Activated T-cell treated with anti-CD3 and anti-CD28 coated beads, Interleukin-2, amount 50 U/mL, for 72 hours (primary cell): ENCODE results near the gene CAV2. TPM values are rescaled to one million over a fixed set of nuclear protein-coding genes. Genes with fewer than 3 reads are reported as not detected.

Experiments used
- ATAC-seq, 2 donors: fragments of 150-1000 bp; cut with Tn5 transposase; replicated peaks in 1 of 2; 2 replicates each; pipeline ENCODE4 v1.10.0; 2021; ENCODE audit warnings: moderate library complexity in 2 of 2, mild to moderate bottlenecking in 1 of 2
- DNase-seq, 2 donors: peaks; one replicate each; pipeline ENCODE4 v3.0.0; 2021 to 2022; ENCODE audit warnings: mixed read lengths in 1 of 2
- H3K27ac Mint-ChIP-seq: one replicate; pipeline ENCODE4 v1.8.0; 2022; ENCODE audit warnings: mild to moderate bottlenecking, moderate library complexity, mixed read lengths
- H3K27me3 Mint-ChIP-seq: one replicate; pipeline ENCODE4 v1.8.0; 2022; ENCODE audit warnings: low read depth, mixed read lengths
- H3K36me3 Mint-ChIP-seq, 2 donors: one replicate each; pipeline ENCODE4 v1.8.0; 2022; ENCODE audit warnings: mixed read lengths in 2 of 2, mild to moderate bottlenecking in 1 of 2; ENCODE audit not compliant: insufficient read depth in 2 of 2
- H3K4me1 Mint-ChIP-seq: one replicate; pipeline ENCODE4 v1.8.0; 2022; ENCODE audit warnings: low read depth, mixed read lengths
- H3K4me3 Mint-ChIP-seq, 2 donors: one replicate each; pipeline ENCODE4 v1.8.0; 2022; ENCODE audit warnings: mild to moderate bottlenecking in 2 of 2, mixed read lengths in 2 of 2, moderate library complexity in 2 of 2
- H3K9me3 Mint-ChIP-seq, 2 donors: one replicate each; pipeline ENCODE4 v1.8.0; 2022; ENCODE audit warnings: mixed read lengths in 2 of 2
- total RNA-seq, 2 donors: library from RNA; stranded (reverse); gene quantifications; one replicate each; pipeline ENCODE4 v1.2.3, GENCODE V29; 2022

The CAV2 gene
- total RNA-seq, 2 donors from 2014 or later: not detected

GRCh38 chr7:116518961-116519360 lies 19.4 kb downstream of the CAV2 start:
- Mint-ChIP-seq H3K36me3 (no peaks in the 10 kb centered on the region), H3K9me3 (no peaks in the 10 kb centered on the region), H3K27ac (no peak overlapping the region), H3K4me1 (no peaks in the 10 kb centered on the region), H3K27me3 (peaks cover 59% of the 10 kb centered on the region), H3K4me3 (no peak overlapping the region)
- no peak for DNase-seq
- no peak for ATAC-seq

GRCh38 chr7:116521046-116521664 lies 21.6 kb downstream of the CAV2 start:
- Mint-ChIP-seq H3K36me3 (no peaks in the 10 kb centered on the region), H3K27me3 (peaks cover 63% of the 10 kb centered on the region), H3K9me3 (no peaks in the 10 kb centered on the region), H3K4me1 (peaks cover 15% of the 10 kb centered on the region), H3K27ac (no peak overlapping the region), H3K4me3 (no peak overlapping the region)
- ATAC-seq (no peak), DNase-seq (no peak)

DNA sequence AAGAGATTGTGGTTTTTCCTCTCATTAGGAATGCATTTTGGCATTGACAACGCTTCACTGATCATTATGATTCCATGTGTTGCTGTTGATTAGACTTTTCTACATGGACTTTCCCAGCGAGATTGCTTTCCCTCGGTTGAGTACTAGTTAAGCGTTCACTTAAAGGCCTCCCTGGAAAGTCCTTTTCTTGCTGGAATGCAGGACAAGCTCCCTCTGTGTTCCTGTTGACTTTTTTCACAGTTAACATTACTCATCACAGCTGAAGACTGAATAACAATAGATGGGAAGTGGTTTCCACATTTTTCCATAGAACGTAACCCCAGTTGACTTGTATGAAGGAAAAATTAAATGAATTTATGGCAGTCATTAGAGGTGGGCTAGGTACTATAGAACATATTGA lies 22.7 kb downstream of the CAV2 start:
- H3K27me3 Mint-ChIP-seq: peaks cover 74% of the 10 kb centered on the region
- peaks cover 22% of the 10 kb centered on the region for H3K4me1 Mint-ChIP-seq
- H3K36me3 Mint-ChIP-seq: no peaks in the 10 kb centered on the region
- DNase-seq: no peak
- H3K9me3 Mint-ChIP-seq: no peaks in the 10 kb centered on the region
- H3K27ac Mint-ChIP-seq: no peak overlapping the region
- no peak for ATAC-seq
- H3K4me3 Mint-ChIP-seq: no peak overlapping the region

- Mint-ChIP-seq H3K36me3 (no peaks in the 10 kb centered on the region), H3K9me3 (no peaks in the 10 kb centered on the region), H3K4me3 (peak overlapping the region; percentile 59 to 96), H3K4me1 (peaks cover 29% of the 10 kb centered on the region), H3K27ac (no peak overlapping the region), H3K27me3 (peaks cover 86% of the 10 kb centered on the region)
- DNase-seq: no peak
- ATAC-seq: no peak
Observed at GRCh38 chr7:116524221-116524608, 24.7 kb downstream of the CAV2 start.

DNA sequence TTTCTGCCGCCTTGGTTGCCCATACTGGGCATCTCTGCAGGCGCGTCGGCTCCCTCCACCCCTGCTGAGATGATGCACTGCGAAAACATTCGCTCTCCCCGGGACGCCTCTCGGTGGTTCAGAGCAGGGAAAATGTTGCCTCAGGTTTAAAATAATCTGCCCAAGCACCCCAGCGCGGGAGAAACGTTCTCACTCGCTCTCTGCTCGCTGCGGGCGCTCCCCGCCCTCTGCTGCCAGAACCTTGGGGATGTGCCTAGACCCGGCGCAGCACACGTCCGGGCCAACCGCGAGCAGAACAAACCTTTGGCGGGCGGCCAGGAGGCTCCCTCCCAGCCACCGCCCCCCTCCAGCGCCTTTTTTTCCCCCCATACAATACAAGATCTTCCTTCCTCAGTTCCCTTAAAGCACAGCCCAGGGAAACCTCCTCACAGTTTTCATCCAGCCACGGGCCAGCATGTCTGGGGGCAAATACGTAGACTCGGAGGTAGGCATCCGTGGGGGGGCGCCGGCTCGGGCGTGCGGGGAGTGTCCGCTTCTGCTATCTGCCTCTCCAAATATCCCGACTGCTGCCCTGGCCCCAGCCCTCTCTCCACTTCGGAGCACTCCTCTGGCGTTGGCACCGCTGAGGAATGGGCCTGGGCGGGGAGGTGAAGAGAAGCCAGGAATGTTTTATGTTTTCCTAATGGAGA lies 25.2 kb downstream of the CAV2 start, which contains the start of gene CAV1:
TSS of gene CAV1 (plus strand) at position 428 of the 689 bp plus-strand sequence. CDS start at position 455, 27 bp downstream.
- Mint-ChIP-seq H3K27ac (no peak within 1 kb of the TSS), H3K9me3 (no peaks in the 10 kb centered on the region), H3K4me3 (peak within 1 kb of the TSS; percentile 94 to 96), H3K36me3 (no peaks in the 10 kb centered on the region), H3K4me1 (peaks cover 29% of the 10 kb centered on the region), H3K27me3 (peaks cover 84% of the 10 kb centered on the region)
- DNase-seq (peak; percentile 36 to 43), ATAC-seq (peak; percentile 54 to 57)

DNA sequence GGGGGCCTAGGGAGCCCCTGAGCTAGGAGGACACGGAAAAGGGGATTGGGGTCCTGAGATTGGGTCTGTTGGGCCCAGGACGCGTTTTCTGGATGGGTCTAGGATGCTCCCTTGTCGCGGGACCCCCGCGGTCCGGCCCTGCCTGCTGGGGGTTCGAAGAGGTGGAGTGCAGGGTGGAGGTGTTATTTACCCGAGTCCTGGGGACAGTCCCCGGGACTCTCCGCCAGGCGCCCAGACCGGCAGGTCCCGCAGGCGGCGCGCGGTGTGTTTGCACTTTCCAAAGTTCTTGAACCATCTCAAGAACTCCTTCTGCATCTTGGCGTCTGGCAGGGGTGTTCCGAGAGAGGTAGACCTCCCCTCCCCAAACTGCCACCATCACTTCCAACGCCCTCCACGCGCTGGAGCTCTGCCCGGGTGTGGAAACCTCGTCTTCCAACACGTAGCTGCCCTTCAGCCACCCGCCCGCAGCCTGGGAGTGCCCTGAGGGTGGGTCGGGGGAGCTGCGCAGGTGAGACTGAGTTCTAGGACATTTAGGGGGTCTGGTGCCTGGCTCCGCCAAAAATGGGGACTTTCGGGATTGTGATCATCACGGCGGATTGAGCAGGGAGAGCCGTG lies 25.9 kb downstream of the CAV2 start:
- peak; percentile 46 to 63 for ATAC-seq
- no peaks in the 10 kb centered on the region for H3K36me3 Mint-ChIP-seq
- H3K4me1 Mint-ChIP-seq: peaks cover 29% of the 10 kb centered on the region
- peaks cover 85% of the 10 kb centered on the region for H3K27me3 Mint-ChIP-seq
- H3K27ac Mint-ChIP-seq: no peak overlapping the region
- no peaks in the 10 kb centered on the region for H3K9me3 Mint-ChIP-seq
- peak; percentile 50 to 58 for DNase-seq
- H3K4me3 Mint-ChIP-seq: peak overlapping the region; percentile 94 to 96

GRCh38 chr7:116525913-116526861 lies 26.6 kb downstream of the CAV2 start:
- DNase-seq (peak; percentile 74 to 78), ATAC-seq (peak; percentile 92 to 95)
- H3K9me3 Mint-ChIP-seq: no peaks in the 10 kb centered on the region
- no peaks in the 10 kb centered on the region for H3K36me3 Mint-ChIP-seq
- H3K27me3 Mint-ChIP-seq: peaks cover 86% of the 10 kb centered on the region
- H3K27ac Mint-ChIP-seq: no peak overlapping the region
- H3K4me3 Mint-ChIP-seq: peak overlapping the region; percentile 94 to 96
- peaks cover 29% of the 10 kb centered on the region for H3K4me1 Mint-ChIP-seq

DNA sequence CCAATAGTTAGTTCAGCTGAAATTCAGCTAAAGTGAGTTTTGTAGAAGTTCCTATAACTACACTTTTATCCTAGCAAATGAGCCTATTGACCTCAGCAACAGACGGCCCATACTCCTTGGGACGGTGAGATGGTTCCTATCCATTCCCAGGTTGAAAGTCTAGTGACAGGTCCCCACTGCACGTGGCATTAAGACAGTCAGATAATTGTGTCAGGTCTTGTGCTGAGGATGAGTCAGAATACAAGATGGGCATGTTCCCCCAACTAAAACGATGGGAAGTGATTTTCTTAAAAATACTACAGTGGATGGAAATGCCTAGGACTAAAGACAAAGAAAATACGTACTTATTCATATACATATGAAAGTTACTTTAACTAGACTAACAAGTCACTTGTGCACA lies 27.4 kb downstream of the CAV2 start:
- H3K27ac Mint-ChIP-seq: no peak overlapping the region
- H3K36me3 Mint-ChIP-seq: no peaks in the 10 kb centered on the region
- no peaks in the 10 kb centered on the region for H3K9me3 Mint-ChIP-seq
- DNase-seq (no peak), ATAC-seq (no peak)
- H3K4me3 Mint-ChIP-seq: peak overlapping the region; percentile 94 to 96
- H3K4me1 Mint-ChIP-seq: peaks cover 29% of the 10 kb centered on the region
- peaks cover 80% of the 10 kb centered on the region for H3K27me3 Mint-ChIP-seq

DNA sequence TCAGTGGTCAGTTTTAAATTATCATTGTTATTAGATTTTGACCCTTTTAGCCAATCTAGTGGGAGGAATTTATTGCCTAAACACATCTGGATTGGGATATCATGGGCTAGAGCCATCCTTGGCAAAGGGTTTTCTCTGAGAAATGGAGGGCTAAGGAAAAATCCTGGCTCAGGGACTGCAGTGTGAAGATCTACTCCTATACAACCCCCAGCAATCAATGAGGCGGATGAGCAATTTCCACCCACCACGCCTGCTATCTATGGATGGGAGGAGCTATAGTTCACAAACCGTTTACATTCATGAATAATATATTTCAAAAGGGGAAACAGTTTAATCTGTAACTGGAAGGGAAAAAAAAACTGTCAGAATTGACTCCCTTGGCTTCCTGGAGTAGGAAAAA lies 28.0 kb downstream of the CAV2 start:
- Mint-ChIP-seq H3K27me3 (peaks cover 79% of the 10 kb centered on the region), H3K9me3 (no peaks in the 10 kb centered on the region), H3K27ac (no peak overlapping the region), H3K4me3 (no peak overlapping the region), H3K36me3 (no peaks in the 10 kb centered on the region), H3K4me1 (peaks cover 29% of the 10 kb centered on the region)
- ATAC-seq (no peak), DNase-seq (no peak)

GRCh38 chr7:116528008-116528789 lies 28.7 kb downstream of the CAV2 start:
- ATAC-seq (no peak), DNase-seq (no peak)
- H3K27me3 Mint-ChIP-seq: peaks cover 77% of the 10 kb centered on the region
- H3K36me3 Mint-ChIP-seq: no peaks in the 10 kb centered on the region
- H3K9me3 Mint-ChIP-seq: no peaks in the 10 kb centered on the region
- H3K4me3 Mint-ChIP-seq: no peak overlapping the region
- H3K4me1 Mint-ChIP-seq: peaks cover 29% of the 10 kb centered on the region
- H3K27ac Mint-ChIP-seq: no peak overlapping the region

DNA sequence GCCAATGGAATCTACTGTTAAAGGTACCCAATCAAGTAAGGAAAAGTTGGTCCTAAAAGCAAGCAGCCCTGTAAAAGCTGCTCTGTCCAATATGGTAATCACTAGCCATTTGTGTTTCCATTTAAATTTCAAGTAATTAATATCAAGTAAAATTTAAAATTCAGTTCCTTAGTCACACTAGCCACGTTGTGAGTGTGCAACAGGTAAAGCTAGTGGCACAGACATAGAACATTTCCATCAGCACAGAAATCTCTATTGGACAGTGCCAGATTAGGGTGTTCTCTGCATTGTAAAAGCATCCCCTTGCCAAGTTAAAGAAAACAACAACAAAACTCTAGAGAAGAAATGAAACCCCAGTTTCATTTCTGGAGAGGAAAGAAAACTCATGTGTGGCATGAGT lies 29.7 kb downstream of the CAV2 start:
- Mint-ChIP-seq H3K9me3 (no peaks in the 10 kb centered on the region), H3K4me1 (peaks cover 29% of the 10 kb centered on the region), H3K27ac (no peak overlapping the region), H3K27me3 (peaks cover 66% of the 10 kb centered on the region), H3K36me3 (no peaks in the 10 kb centered on the region), H3K4me3 (no peak overlapping the region)
- ATAC-seq: no peak
- no peak for DNase-seq

- ATAC-seq (no peak), DNase-seq (no peak)
- Mint-ChIP-seq H3K4me3 (no peak overlapping the region), H3K27ac (no peak overlapping the region), H3K9me3 (no peaks in the 10 kb centered on the region), H3K27me3 (peaks cover 56% of the 10 kb centered on the region), H3K4me1 (peaks cover 21% of the 10 kb centered on the region), H3K36me3 (no peaks in the 10 kb centered on the region)
Observed at GRCh38 chr7:116530107-116530820, 30.7 kb downstream of the CAV2 start.
